ENCODE results near the gene FBXO31. TPM values are rescaled to one million over a fixed set of nuclear protein-coding genes. Genes with fewer than 3 reads are reported as not detected.
A peak's percentile ranks its signal among the peaks of the same experiment; 100 is the strongest.
"Not testable (repeated sequence)": the region's sequence is repeated elsewhere in the genome, so short reads cannot be mapped to it uniquely, and the experiment has no call there.

Gene FBXO31
- polyA plus RNA-seq, 1 donor: 27.1 TPM

DNA sequence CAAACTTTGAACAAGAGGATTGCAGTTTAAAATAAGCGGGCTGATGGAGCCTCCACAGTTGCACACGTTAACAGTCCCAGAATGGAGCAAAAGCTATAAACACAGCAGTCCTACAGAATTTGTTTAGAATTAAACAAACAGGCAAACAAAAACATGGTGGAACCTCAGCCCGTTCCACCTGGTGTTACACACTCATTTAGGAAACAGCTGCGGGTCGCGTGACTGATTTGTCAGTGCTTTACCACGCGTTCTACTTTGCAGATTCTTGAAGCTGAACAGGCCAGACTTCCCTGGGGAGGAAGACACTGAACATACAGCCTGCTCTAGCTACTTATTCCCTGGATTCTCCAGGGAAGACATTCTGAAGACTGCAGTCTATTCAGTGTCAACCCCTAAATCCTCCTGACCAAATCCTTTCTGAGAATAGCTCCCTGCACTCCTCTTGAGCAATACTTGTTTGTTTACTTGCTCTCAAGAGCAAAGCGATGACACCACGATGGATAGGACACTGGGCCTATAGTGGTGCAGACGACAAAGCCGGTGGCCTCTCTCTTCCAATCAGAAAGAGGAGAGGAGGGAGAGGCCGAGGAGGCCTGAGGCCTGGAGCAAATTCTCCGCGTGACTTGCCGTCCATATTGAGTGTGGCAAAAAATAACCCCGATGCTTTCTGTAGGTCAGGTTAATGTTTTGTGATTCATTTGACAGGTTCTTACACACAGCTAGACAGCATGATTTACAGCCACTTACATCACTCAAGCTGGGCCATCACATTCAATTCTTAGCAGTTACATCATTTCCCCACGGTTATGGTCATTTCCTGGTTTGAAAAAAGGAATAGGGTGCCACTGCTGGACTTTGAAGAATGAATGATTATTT is 4.6 kb upstream of the FBXO31 start:
- peak; percentile 99 for DNase-seq (ENCODE audit: low read depth)

DNA sequence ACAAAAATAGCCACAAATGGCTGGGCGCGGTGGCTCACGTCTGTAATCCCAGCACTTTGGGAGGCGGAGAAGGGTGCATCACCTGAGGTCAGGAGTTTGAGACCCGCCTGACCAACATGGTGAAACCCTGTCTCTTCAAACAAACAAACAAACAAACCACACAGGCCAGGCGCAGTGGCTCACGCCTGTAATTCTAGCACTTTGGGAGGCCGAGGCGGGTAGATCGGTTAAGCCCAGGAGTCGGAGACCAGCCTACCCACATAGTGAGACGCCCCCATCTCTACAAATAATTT is 1.2 kb upstream of the FBXO31 start:
- DNase-seq (ENCODE audit: low read depth): not testable (repeated sequence)

GRCh38 chr16:87384162-87384874 is 742 bp upstream of the FBXO31 start:
- no peak for DNase-seq (ENCODE audit: low read depth)

GRCh38 chr16:87382023-87382785 is 1.4 kb downstream of the FBXO31 start:
- no peak for DNase-seq (ENCODE audit: low read depth)

DNA sequence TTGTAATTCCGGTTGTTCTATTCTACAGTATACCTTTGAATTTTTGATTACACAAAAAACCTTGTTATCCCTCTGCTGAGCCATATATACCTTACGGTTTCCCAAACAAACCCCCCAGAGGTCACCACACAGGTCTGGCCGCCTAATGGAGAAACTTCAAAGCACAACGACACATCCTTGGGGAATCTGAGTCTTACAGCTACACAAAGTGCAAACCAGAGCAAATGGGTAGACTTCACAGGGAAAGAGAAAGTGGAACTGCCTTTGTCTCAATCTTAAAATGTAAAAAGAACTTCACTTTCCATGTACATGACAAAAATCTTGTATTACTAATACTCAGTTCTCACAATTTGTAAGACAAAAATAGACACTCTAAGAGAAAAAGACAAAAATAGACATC is 2.7 kb downstream of the FBXO31 start:
- DNase-seq (ENCODE audit: low read depth): no peak

DNA sequence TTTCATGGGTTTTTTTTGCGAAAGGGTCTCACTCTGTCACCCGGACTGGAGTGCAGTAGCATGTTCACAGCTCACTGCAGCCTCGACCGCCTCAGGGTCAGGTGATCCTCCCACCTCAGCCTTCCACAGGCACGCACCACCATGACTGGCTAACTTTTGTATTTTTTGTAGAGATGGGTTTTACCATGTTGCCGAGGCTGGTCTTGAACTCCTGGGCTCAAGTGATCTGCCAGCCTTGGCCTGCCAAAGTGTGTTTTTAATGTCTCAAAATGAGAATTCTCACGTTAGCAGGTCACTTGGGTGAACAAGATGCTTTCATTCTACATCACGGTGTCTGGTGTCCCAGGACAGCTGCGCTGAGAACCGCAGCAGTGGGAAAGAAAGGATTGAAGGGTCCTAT is 3.2 kb downstream of the FBXO31 start:
- no peak for DNase-seq (ENCODE audit: low read depth)

DNA sequence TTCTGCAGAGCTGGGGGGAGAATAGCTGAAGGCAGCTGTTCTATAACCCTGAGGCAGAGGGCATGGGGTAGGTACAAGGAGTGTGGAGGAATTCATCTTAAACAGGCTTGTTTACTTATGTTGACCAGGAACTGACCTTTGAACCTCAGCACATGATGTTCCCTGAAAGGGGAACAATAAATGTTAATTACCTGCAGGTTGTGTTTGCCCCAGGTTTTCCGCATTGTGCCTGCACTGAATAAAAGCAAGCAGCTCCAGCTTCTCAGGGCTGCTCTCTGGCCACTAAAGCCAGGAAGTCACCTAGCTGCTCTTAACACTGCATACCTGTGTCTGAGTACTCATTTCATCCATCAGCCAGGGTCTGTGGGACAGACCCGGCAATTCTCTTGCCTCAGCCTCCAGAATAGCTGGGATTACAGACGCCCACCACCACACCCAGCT is 4.2 kb downstream of the FBXO31 start:
- DNase-seq (ENCODE audit: low read depth): not testable (repeated sequence)

GRCh38 chr16:87376660-87377059 is 6.9 kb downstream of the FBXO31 start:
- DNase-seq (ENCODE audit: low read depth): no peak

GRCh38 chr16:87375426-87376135 is 8.0 kb downstream of the FBXO31 start:
- DNase-seq (ENCODE audit: low read depth): no peak

DNA sequence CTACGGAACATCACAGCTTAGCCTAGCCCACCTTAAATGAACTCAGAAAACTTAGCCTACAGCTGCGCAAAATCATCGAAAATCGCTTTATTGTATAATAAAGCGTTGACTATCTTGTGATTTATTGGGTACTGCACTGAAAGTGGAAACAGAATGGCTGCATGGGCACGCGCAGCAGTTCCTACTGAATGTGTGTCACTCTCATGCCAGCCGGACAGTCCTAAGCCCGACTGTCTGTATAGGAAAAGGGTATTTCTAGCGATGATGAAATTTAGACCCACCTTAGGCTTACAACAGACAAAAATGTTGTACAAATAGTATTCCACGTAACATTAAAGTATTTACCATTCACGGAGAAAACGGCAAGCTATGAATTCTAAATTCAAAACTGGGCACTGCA is 9.3 kb downstream of the FBXO31 start:
- no peak for DNase-seq (ENCODE audit: low read depth)

DNA sequence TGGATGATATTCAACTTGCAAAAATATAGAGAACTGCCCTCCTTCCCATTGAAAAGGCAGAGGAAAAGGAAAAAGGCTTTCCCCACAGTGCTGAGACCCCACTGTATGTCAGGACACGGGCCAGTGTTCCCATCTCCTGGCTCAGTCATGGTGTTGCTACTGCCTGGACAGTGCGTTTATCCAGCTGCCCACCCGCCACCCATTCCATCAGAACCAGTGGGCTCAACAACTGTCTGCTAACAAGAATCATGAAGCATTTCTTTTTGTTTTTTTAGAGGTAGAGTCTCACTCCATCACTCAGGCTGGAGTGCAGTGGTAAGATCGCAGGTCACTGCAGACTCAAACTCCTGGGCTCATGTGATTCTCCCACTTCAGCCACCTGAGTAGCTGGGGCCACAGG is 11.3 kb downstream of the FBXO31 start:
- DNase-seq (ENCODE audit: low read depth): no peak

GRCh38 chr16:87371261-87371866 is 12.2 kb downstream of the FBXO31 start:
- DNase-seq (ENCODE audit: low read depth): no peak

GRCh38 chr16:87369796-87370719 is 13.5 kb downstream of the FBXO31 start:
- DNase-seq (ENCODE audit: low read depth): no peak

GRCh38 chr16:87369117-87369765 is 14.3 kb downstream of the FBXO31 start:
- no peak for DNase-seq (ENCODE audit: low read depth)

GRCh38 chr16:87368029-87368770 is 15.4 kb downstream of the FBXO31 start:
- no peak for DNase-seq (ENCODE audit: low read depth)

DNA sequence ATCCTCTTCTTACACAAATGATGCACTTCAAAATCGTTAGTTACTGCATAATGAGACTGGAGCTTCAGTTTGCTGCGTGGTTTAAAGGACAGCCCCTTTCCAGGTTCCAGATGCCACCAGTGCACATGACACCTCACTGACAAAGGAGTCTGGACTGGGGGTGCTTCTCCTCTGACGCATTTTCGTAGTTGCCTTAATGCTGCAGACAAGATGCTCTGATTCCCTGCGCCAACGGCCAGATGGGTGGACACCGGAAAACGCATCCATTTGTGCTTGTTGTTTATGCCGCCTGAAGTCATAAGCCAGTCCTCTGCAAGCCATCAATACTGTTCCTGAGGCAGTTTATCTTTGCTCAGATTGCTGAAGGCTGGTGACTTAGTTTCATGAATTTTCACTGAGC is 16.0 kb downstream of the FBXO31 start:
- DNase-seq (ENCODE audit: low read depth): no peak

- DNase-seq (ENCODE audit: low read depth): no peak
These were observed 16.6 kb downstream of the FBXO31 start for GRCh38 chr16:87366930-87367329.

- DNase-seq (ENCODE audit: low read depth): no peak
These were observed 17.3 kb downstream of the FBXO31 start for GRCh38 chr16:87366288-87366687.
